HS-27A (cell line): ENCODE data around the gene C1orf21.

Experiments
- DNase-seq: peaks from one replicate; pipeline ENCODE4 v3.0.0-alpha.2; 2012; ENCODE audit warnings: low read depth, missing footprints

The C1orf21 gene

DNA sequence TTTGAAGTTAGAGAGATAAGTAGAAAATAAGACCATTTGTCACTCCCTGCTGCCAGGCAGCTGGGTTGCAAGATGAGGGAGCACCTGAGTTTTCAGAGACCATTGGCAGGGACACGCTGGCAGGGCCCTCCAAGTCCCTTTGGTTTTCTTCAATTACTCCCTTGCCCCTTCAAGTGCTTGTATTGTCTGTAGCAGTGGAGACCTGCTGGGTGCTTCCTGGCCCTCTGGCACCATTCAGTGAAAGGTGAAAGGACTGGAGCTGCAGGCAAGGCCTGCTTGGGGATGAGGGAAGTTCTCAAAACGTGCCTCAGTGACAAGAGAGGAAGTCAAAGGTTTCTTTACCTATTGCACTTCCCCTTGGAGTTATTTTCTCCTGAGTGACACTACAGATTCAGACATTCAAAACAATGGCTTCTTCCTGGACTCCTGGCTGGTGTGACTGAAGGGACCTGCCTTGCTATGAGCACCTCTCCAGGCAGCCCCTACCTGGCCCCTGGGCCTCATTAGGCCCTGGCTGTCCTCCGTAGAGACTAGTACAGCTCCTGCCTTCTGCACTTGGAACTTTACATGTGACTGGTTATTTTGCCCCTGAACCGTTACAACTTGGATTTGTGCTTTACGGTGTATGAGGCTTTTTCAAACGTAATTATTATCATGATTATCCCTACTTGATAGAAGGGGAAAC lies 100.1 kb downstream of the C1orf21 start:
- DNase-seq: no peak

DNA sequence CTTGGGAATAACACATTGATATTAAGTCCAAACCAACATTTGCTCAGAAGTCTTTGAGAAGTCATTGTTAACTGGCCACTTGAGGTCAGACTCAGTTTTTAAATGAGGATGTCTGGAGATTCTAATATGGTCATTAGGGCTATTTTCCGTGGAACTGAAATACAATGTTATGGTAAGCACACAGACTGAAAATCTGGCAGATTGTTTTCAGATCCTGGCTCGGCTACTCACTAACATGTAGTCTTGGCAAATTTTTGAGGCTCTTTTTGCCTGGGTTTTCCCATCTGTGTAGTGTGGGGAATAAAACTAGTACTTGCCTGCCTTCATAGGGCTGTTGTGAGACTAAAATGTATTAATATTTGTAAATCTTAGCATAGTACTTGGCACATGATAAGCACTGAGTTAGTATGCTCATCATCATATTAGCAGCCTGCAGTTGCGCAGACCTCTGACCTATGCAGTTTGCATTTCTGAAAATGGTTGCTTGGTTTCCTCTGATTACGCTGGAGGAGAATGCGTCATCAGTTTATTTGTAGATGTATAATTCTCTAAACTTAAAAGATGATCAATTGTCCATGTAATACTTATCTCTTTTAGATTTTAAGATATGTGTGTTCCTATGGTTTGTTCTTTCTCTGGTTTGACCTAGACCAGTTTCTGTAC lies 100.8 kb downstream of the C1orf21 start:
- no peak for DNase-seq

DNA sequence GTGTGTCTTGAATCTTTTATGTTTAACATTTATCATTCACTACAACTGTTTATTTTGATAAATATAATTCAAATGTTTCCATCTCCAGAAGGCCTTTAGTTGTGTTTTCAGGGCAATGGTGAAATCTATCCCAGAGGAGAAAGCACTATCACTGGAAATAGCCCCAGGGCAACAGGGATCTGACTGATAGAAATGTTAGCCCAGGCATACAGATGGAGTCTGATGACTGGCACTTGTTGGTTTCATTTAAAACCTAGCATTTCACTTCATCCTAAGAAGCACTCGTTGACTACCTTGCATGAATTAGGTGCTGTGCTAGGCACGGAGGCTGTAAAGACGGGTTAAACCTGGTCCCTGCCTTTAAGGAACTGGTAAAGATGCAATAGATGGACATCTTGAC lies 103.1 kb downstream of the C1orf21 start:
- no peak for DNase-seq

DNA sequence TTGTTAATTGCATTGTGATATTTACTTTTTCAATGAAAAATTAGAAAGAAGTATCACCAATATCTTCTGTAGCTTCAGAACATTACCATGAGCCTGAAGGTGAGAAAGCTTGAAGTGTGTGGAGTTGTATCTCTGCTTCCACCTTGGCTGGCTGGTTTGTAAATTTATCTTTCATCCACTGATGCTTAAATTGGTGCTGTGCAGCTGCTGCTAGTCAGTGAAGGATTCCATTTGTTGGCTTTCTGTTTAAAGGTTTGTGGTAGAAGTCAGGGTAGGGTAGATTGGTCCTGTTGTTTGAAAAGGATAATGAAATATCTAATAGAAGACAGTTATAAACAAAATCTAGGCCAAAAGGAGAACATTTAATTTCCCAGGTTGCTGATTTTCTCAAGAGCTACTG lies 105.7 kb downstream of the C1orf21 start:
- no peak for DNase-seq

DNA sequence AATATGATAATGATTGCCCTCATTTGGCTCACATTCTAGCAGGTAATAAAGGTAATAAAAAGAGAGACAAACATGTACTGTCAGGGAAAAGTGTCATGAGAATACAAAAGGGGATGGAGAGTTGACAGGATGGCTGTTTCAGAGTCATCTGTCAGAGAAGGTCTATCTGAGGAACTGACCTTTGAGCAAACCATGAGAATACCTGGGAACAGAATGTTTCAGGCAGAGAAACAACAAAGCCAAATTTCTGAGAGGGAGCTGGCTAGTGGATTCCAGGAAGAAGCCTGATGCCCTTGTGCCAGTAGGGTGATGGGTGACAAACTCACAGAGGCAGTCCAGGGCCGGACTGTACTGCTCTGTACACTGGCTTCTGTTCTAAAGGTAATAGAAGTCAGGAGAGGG lies 107.2 kb downstream of the C1orf21 start:
- no peak for DNase-seq

DNA sequence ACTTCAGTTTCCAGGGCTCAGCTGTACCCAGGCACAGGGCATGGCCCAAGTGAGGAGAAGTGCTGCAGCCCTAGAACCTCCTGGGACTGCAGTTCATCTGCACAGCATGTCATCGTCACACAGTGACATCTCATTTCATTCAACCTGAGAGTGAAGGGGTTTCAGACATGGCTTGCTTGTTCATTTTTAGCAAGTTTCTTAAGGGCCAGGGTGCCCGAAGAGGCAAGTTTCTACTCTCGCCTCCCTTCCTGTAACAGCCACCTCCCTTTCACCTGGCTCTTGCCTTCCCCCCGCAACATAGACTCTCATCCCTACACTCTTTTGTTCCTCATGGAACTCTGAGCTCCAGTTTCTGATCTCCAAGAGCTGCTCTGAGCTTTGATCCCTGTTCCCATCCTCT lies 108.1 kb downstream of the C1orf21 start:
- DNase-seq: no peak

DNA sequence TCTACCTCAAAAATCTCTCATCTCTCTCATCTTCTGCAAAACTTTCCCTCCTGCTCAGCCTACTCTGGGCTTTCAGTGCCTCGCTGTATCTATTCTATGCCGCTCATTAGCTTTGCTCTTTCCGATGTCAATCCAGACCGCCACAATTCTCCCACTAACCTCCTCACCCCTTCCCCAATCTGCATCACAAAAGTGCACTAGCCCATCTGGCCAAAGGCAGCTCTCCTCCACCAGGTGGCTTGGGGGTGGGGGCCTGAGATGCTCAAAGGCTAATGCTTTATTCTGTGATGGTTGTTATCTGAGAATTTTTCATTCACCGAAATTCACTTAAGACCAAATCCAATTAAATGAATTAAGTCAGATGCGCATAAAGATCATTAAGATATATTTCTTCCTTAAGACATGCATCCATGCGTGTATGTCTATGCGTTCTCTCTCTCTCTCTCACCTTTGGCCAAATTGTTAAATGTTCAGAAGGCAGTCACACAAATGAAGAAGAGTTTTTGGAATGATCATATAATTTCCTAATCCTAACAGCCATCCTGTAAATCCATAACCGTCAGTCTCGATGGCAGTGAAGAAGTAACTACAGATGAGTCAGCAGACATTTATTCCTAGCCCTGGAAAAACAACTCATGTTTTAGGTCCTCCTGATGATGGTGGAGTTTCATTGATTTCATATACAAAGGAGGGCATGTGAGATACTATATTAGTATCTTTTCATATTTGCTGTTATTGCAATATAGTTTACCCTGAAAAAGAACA lies 111.3 kb downstream of the C1orf21 start:
- DNase-seq: no peak

DNA sequence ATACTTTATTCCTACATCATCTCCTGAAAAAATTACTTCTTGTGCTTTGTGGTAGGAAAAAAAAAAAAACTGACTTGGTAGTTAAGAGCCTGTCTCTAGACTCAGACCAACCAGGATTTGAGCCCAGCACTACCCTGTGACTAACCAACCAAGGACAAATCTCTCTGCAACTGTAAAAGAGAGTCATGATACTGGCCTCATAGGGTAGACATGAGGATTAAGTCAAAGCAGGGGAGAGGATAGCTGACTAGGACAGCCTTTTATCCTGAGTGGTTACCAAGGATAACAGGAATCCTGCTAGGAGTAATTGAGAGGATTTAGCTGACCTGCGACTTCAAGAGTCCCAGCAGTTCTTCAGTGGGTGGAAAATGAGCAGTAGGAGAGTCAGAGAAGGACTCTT lies 112.8 kb downstream of the C1orf21 start:
- no peak for DNase-seq

DNA sequence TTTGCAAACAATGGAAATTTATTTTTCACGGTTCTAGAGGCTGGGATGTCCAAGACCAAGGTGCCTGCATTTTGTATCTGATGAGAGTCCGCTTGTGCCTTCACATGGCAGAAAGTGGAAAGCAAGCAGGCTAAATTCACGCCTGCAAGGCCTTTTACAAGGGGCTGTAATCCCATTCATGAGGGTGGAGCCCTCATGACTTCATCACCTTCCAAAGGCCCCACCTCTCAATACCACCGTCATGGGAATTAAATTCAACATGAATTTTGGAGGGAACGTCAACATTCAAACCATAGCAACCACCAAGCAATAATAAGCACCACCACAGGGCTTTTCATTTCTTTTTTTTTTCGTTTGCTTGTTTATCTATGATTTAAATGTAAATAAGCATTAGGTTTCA lies 115.3 kb downstream of the C1orf21 start:
- DNase-seq: no peak

DNA sequence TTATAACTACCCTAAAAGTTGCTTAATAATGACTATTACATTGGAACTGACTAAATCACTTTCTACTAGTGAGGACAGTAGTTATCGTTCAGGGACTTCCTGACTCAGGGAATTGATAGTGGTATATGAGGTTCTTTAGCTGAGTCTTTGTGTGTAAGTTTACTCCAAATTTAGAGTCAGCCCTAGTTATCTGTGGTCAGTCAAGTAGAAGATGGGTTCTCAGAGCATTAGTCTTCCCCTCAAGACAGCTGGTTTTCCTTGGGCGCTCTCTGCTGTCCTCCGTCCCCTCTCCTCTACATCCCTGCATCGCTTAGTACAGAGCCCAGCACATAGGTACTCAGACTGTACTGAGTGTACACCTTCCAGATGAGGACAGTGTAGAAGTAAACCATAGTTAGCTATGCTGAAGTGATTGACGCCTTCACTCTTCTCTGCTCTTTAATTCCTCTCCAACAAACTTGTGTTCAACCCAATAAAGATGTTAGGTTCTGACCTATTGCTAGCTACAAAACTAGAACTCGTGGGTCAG lies 116.5 kb downstream of the C1orf21 start:
- DNase-seq: no peak

DNA sequence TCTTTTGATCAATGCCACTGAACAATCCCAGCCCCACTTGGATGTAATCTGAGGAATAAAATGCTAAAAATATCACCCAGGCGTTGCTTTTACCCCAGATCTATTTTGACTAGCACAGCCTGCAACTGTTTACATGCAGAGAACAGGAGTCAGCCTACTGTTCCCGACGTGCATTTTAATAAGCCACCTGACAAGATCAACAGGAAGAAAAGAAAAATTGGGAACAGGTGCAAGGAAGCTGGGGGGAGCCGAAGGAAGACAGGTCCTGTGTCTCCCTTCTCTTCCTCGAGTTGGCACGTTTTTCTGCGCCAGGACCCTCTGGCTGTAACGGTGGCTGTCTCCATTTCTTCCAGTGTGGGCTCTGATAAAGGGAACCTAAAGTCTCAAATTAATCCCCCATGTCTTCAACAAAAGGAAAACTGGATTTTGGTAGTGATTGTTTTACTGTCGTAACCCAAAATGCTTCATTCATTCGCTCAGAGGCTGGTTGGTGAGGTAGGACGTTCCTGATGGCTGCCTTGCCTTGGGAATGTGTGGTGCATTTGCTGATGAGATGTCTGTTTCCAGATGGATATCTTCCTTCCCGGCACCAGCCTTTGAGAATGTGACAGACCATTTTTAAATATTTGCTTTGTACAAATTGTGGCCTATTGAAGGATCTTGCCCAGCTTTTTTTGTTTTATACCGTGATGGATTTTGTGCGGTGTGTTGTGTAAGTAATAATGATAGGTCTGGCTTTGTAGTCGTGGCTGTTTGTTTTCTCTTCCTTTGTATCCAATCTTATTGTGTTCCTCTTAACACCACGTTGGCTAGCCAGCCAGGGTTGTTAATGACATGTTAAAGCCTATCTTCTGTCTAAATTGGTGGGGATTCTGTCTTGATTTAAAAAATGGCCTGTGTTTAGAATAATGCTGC lies 117.5 kb downstream of the C1orf21 start:
- DNase-seq: no peak

DNA sequence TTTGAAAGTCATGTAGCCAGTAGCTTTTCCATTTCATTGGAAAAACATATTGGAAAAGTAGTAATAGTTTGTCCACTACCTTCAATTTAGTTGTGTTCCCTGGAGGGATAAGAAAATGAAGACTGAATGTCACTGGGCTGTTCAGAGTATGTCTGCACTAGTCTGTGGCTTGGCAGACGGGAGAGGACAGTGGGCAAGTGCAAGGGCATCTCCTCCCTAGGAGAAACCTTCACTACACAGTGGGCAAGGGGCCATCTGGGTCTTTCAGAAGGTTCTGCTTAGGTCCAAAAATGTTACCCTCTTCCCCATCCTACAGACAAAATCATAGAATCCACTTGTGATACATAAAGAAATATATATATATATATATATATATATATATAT lies 118.1 kb downstream of the C1orf21 start:
- DNase-seq: no peak

DNA sequence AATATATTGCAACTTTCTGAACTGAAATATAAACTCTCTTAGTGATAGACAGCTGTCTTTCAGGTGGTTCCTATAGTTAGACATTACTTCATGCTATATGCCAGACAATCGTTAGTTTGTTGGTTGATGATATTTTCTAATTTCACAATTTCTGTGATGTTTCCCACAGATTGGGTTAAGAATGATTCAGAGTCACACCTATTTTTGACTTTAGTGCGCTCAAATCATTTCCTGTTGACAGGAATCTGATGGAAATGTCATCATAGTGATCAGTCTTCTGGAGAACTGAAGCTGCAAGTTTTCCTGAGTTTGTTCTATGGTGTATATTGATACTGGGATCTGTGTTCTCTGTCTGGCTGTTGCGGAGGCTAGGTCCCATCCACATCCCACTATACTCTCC lies 119.7 kb downstream of the C1orf21 start:
- DNase-seq: no peak

DNA sequence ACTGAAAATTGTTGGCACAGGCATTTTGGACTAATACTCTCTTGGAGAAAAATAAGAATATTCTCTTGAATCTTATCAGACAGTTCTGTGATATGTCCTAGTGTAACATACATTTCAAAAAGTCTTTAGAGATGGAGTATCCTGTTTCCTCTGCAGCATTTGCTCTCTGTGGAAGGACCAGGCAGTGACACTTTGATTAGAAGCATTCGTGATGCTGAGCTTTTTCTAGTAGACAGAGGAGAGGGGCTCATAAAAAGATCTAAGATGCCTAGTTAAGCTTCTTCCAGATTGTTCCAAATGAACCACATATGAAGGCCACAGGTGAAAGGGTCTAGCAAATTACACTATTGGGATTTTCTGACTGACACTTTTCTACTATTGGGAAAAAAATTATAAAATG lies 120.3 kb downstream of the C1orf21 start:
- DNase-seq: no peak

DNA sequence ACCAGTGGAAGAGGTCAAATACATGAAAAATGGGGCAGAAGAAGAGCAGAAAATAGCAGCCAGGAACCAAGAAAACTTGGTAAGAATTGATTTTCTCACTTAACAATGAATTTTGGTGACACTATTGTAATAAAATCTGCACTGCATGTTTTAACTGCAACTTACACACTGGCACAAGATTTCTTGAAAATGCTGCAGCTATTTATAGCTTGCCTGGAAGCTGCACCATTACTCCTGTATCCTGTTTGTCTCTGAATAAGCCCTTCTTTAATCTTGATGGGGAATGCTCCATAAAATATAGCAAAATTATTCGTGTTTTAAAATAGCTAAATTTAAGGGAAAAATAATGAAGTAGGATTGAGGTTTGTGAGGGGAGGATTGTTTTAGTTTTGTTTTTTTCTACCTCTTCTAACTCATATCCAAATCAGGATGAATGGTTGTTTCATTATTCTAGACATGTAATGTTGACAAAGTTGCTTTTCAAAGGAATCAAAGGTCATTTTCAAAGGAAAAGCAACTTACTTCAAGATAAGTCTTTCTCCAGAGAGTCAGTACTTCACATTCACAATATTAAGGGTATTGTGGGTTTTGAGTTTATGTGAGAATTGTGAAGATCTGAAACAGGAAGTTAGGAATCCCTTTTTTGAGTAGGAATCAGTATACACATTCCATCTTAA lies 120.9 kb downstream of the C1orf21 start:
- no peak for DNase-seq

DNA sequence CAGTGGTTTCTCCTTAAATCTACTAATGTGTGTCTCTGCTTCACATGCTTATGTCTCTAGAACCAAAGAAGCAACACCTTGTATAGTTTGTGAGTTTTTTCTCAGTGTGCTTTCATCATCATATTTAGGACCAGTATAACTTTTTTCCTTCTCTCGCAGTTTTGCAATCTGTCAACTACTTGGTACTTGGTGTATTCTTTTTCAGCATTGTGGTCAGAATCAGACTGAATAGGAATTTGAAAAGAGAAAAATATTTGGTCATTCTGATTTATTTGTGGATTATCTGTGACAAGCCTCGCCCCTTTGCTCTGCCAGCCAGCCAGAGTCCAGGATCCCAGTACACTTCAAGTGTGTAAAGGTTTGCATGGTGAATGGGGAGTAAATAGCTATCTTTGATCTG lies 122.3 kb downstream of the C1orf21 start:
- no peak for DNase-seq

DNA sequence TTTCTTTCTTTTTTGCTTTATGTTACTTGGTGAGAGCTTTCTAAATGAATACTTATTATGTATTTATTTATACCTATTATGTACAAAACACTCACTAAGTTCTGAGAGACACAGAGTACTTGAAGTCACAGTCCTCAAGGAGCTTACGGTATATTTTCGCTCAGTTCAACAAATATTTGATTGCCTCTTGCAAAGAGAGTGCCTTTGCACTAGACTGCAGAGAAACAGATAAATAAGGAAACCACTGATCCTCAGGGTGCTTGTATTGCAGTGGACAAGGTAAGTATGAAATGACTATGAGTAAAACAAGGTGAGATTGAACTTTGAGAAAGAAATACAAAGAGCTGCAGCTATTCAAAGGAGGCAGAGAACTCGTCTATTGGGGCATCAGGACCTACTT lies 123.3 kb downstream of the C1orf21 start:
- DNase-seq: no peak

DNA sequence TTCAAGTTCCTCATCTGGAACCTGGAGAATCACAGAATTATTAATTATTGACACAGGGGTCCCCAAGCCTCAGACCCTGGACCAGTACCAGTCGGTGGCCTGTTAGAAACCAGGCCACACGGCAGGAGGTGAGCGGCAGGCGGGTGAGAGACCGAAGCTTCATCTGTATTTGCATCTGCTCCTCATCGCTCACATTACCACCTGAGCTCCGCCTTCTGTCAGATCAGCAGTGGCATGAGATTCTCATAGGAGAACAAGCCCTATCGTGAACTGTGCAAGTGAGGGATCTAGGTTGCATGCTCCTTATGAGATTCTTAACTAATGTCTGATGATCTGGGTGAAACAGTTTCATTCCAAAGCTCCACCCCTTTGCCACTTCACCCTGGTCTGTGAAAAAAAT lies 125.9 kb downstream of the C1orf21 start:
- no peak for DNase-seq

DNA sequence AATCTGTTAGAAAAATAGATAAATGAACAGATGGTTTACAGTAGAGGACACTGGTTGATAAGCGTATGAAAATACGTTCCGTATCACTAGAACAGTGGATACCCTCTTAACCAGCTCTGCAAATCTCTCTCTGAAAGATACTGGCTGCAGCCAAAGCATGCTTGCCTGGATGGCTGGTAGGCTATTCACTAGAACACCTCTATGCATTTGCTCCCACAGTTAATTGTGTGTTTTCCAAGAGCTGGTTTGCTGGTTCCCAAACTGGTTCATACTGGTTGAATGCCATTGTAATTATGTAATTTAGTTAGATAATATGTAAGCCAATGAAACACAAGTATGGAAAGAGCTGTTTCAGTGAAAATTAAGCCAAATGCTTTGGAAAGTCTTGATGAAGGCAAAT lies 126.6 kb downstream of the C1orf21 start:
- DNase-seq: no peak

DNA sequence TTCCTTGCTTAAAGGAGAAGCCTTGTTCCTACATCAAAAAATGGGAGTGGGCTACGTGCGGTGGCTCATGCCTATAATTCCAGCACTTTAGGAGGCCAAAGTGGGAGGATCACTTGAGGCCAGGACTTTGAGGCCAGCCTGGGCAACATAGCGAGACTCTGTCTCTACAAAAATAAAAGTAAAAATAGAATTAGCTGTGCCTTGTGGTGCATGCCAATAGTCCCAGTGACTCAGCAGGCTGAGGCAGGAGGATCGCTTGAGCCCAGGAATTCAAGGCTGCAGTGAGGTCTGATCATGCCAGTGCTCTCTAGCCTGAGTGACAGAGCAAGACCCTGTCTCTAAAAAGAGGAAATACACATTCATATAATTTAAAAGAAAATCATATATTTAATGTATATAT lies 127.1 kb downstream of the C1orf21 start:
- DNase-seq: peak; percentile 5

DNA sequence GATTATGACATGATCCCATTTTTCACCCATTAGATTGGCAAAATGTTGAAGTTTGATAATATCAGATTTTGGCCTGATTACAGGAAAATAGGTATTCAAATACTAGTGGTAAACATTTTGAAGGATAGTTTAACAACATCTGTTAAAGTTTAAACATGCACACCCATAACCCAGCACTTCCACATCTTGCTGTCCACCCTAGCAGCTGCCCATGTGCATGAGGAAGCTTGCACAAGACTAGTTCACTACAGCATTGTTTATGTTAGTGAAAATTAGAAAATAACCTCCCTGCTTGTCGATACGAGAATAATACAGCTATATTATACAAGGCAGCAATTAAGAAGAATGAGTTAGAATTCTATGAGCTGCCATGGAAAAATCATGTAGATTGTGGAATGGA lies 127.6 kb downstream of the C1orf21 start:
- no peak for DNase-seq

DNA sequence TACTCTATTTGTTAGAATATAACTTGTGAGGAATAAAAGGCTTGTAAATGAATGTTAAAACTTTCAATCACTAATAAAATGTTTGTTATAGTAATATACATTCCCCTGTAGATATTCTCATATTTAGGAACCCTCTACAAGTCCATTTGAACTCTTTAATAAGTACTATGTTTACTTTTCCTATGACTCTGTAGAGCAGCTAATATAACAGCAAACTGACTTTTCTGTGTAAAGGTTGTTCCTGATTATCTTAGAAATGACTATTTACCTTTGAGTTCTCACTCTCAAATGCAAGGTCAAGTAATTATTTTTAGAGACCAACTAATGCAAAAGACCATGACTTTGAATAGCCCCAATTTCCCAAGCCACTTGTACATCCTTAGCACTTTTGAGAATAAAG lies 130.3 kb downstream of the C1orf21 start:
- no peak for DNase-seq
